Measurements from ENCODE around the gene CCRL2.

Gene CCRL2

GRCh38 chr3:46371519-46372340 is 35.3 kb upstream of the CCRL2 start:
- H3K27ac ChIP-seq: no peak overlapping the region
- no peak for TF ChIP-seq CTCF (IDR thresholded peaks at IDR 0.05)

GRCh38 chr3:46372492-46373359 is 34.3 kb upstream of the CCRL2 start:
- no peak overlapping the region for H3K27ac ChIP-seq
- no peak overlapping the region for H3K4me3 ChIP-seq
- DNase-seq (ENCODE audit: low spot score): no peak
- TF ChIP-seq CTCF (IDR thresholded peaks at IDR 0.05): no peak

More at GRCh38 chr3:46371519-46372340, 35.3 kb upstream of the CCRL2 start:
- no peak for DNase-seq (ENCODE audit: low spot score)
- no peak overlapping the region for H3K4me3 ChIP-seq

- Histone ChIP-seq H3K4me3 (no peak overlapping the region), H3K27ac (no peak overlapping the region)
- no peak for TF ChIP-seq CTCF (IDR thresholded peaks at IDR 0.05)
- no peak for DNase-seq (ENCODE audit: low spot score)
Observed at GRCh38 chr3:46374755-46375154, 32.3 kb upstream of the CCRL2 start.

GRCh38 chr3:46375218-46375617 is 31.8 kb upstream of the CCRL2 start:
- no peak for TF ChIP-seq CTCF (IDR thresholded peaks at IDR 0.05)
- H3K4me3 ChIP-seq: no peak overlapping the region
- no peak overlapping the region for H3K27ac ChIP-seq
- DNase-seq (ENCODE audit: low spot score): no peak

- H3K4me3 ChIP-seq: no peak overlapping the region
- TF ChIP-seq CTCF (IDR thresholded peaks at IDR 0.05): no peak
- DNase-seq (ENCODE audit: low spot score): no peak
- no peak overlapping the region for H3K27ac ChIP-seq
Observed at GRCh38 chr3:46375814-46376213, 31.2 kb upstream of the CCRL2 start.

- TF ChIP-seq CTCF (IDR thresholded peaks at IDR 0.05): no peak
- no peak overlapping the region for H3K4me3 ChIP-seq
- DNase-seq (ENCODE audit: low spot score): no peak
Observed at GRCh38 chr3:46378426-46378942, 28.6 kb upstream of the CCRL2 start.

More at GRCh38 chr3:46378426-46378942, 28.6 kb upstream of the CCRL2 start:
- no peak overlapping the region for H3K27ac ChIP-seq

Measured in coronary artery (tissue), 2 donors.